GM19372 (cell line): ENCODE results near the gene YWHAQ.

Source experiments
- ATAC-seq: cut with Tn5 transposase; IDR thresholded peaks from one replicate; pipeline ENCODE4 v1.9.1; 2021; ENCODE audit warnings: mild to moderate bottlenecking, low read depth, moderate library complexity; ENCODE audit not compliant: unreplicated experiment

Gene YWHAQ

GRCh38 chr2:9656270-9656766, 25.5 kb upstream of the YWHAQ start:
- ATAC-seq, result peak; percentile 90

- no peak for ATAC-seq
Observed at GRCh38 chr2:9655441-9656269, 24.9 kb upstream of the YWHAQ start.

- ATAC-seq, result no peak
Observed at GRCh38 chr2:9654452-9655100, 23.8 kb upstream of the YWHAQ start.

GRCh38 chr2:9653485-9654271, 22.9 kb upstream of the YWHAQ start:
- no peak for ATAC-seq

GRCh38 chr2:9652898-9653479, 22.2 kb upstream of the YWHAQ start:
- no peak for ATAC-seq

- no peak for ATAC-seq
Observed at GRCh38 chr2:9652267-9652666, 21.5 kb upstream of the YWHAQ start.

- no peak for ATAC-seq
Observed at GRCh38 chr2:9650119-9650821, 19.5 kb upstream of the YWHAQ start.

GRCh38 chr2:9649261-9649660, 18.5 kb upstream of the YWHAQ start:
- ATAC-seq, result no peak

GRCh38 chr2:9648821-9649220, 18.0 kb upstream of the YWHAQ start:
- ATAC-seq, result no peak

GRCh38 chr2:9647884-9648283, 17.1 kb upstream of the YWHAQ start:
- ATAC-seq, result no peak

GRCh38 chr2:9646196-9647030, 15.6 kb upstream of the YWHAQ start:
- no peak for ATAC-seq

- ATAC-seq, result no peak
Observed at GRCh38 chr2:9644603-9645002, 13.8 kb upstream of the YWHAQ start.

GRCh38 chr2:9644021-9644420, 13.2 kb upstream of the YWHAQ start:
- ATAC-seq, result no peak

GRCh38 chr2:9641641-9642040, 10.8 kb upstream of the YWHAQ start:
- ATAC-seq, result no peak

GRCh38 chr2:9640403-9641104, 9.8 kb upstream of the YWHAQ start:
- ATAC-seq, result no peak

GRCh38 chr2:9639740-9640343, 9.0 kb upstream of the YWHAQ start:
- ATAC-seq, result no peak

- no peak for ATAC-seq
Observed at GRCh38 chr2:9639000-9639602, 8.3 kb upstream of the YWHAQ start.

GRCh38 chr2:9638532-9638931, 7.7 kb upstream of the YWHAQ start:
- ATAC-seq, result no peak
